ENCODE data around the gene DNLZ.

The DNLZ gene

GRCh38 chr9:136389396-136389795 is 25.9 kb upstream of the DNLZ start:
- DNase-seq (no peak), ATAC-seq (replicated peaks) (no peak)
- H3K36me3 Mint-ChIP-seq, result peaks cover 54 to 73% of the 10 kb centered on the region in 2 donors
- no peak overlapping the region for H3K4me3 Mint-ChIP-seq
- no peaks in the 10 kb centered on the region for H3K9me3 Mint-ChIP-seq
- H3K27ac Mint-ChIP-seq, result no peak overlapping the region
- H3K4me1 Mint-ChIP-seq, result peaks cover 0 to 1% of the 10 kb centered on the region in 2 donors
- H3K27me3 Mint-ChIP-seq, result no peaks in the 10 kb centered on the region

- Mint-ChIP-seq H3K9me3 (no peaks in the 10 kb centered on the region), H3K27me3 (no peaks in the 10 kb centered on the region), H3K4me3 (no peak overlapping the region), H3K36me3 (peaks cover 66 to 80% of the 10 kb centered on the region in 2 donors), H3K4me1 (peaks cover 0 to 1% of the 10 kb centered on the region in 2 donors), H3K27ac (no peak overlapping the region)
- ATAC-seq (replicated peaks) (no peak), DNase-seq (no peak)
Measured at GRCh38 chr9:136387217-136387616, 23.7 kb upstream of the DNLZ start.

GRCh38 chr9:136386018-136386417 is 22.5 kb upstream of the DNLZ start:
- H3K4me1 Mint-ChIP-seq, result peaks cover 0 to 1% of the 10 kb centered on the region in 2 donors
- no peak overlapping the region for H3K27ac Mint-ChIP-seq
- H3K4me3 Mint-ChIP-seq, result no peak overlapping the region
- ATAC-seq (replicated peaks), result no peak
- no peaks in the 10 kb centered on the region for H3K27me3 Mint-ChIP-seq
- peaks cover 63 to 73% of the 10 kb centered on the region in 2 donors for H3K36me3 Mint-ChIP-seq
- H3K9me3 Mint-ChIP-seq, result no peaks in the 10 kb centered on the region
- DNase-seq, result no peak

DNA sequence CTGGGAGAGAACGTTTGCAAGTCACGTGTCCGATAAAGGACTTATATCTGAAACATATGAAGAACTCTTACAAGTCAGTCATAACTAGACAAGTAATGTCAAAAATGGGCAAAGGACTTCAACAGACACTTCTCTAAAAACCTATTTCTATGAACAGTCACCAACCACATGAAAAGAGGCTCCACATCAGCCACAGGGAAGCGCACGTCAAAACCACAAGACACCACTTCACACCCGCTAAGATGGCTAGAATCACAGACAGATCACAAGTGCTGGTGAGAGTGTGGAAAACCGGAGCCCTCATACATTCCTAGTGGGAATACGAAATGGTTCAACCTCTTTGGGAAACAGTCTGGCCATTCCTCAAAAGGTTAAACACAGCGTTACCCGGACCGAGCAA is 21.5 kb upstream of the DNLZ start:
- ATAC-seq (replicated peaks) (no peak), DNase-seq (no peak)
- H3K4me1 Mint-ChIP-seq, result peaks cover 0 to 1% of the 10 kb centered on the region in 2 donors
- no peaks in the 10 kb centered on the region for H3K27me3 Mint-ChIP-seq
- no peak overlapping the region for H3K4me3 Mint-ChIP-seq
- no peak overlapping the region for H3K27ac Mint-ChIP-seq
- peaks cover 60 to 69% of the 10 kb centered on the region in 2 donors for H3K36me3 Mint-ChIP-seq
- H3K9me3 Mint-ChIP-seq, result no peaks in the 10 kb centered on the region

- Mint-ChIP-seq H3K9me3 (no peaks in the 10 kb centered on the region), H3K27ac (peak overlapping the region; percentile 75), H3K4me1 (peaks cover 0 to 1% of the 10 kb centered on the region in 2 donors), H3K36me3 (peaks cover 46 to 56% of the 10 kb centered on the region in 2 donors), H3K4me3 (no peak overlapping the region), H3K27me3 (no peaks in the 10 kb centered on the region)
- ATAC-seq (replicated peaks) (no peak), DNase-seq (no peak)
Measured at GRCh38 chr9:136383436-136383835, 19.9 kb upstream of the DNLZ start.

GRCh38 chr9:136381966-136382513 is 18.5 kb upstream of the DNLZ start:
- DNase-seq (no peak), ATAC-seq (replicated peaks) (no peak)
- H3K4me3 Mint-ChIP-seq, result no peak overlapping the region
- H3K27me3 Mint-ChIP-seq, result no peaks in the 10 kb centered on the region
- peaks cover 41 to 53% of the 10 kb centered on the region in 2 donors for H3K36me3 Mint-ChIP-seq
- peaks cover 0 to 5% of the 10 kb centered on the region in 2 donors for H3K4me1 Mint-ChIP-seq
- no peaks in the 10 kb centered on the region for H3K9me3 Mint-ChIP-seq
- H3K27ac Mint-ChIP-seq, result no peak overlapping the region

- Mint-ChIP-seq H3K4me1 (peaks cover 0 to 8% of the 10 kb centered on the region in 2 donors), H3K27ac (no peak overlapping the region), H3K4me3 (no peak overlapping the region), H3K36me3 (peaks cover 42 to 54% of the 10 kb centered on the region in 2 donors), H3K27me3 (no peaks in the 10 kb centered on the region), H3K9me3 (no peaks in the 10 kb centered on the region)
- DNase-seq (no peak), ATAC-seq (replicated peaks) (no peak)
Measured at GRCh38 chr9:136381311-136381710, 17.8 kb upstream of the DNLZ start.

DNA sequence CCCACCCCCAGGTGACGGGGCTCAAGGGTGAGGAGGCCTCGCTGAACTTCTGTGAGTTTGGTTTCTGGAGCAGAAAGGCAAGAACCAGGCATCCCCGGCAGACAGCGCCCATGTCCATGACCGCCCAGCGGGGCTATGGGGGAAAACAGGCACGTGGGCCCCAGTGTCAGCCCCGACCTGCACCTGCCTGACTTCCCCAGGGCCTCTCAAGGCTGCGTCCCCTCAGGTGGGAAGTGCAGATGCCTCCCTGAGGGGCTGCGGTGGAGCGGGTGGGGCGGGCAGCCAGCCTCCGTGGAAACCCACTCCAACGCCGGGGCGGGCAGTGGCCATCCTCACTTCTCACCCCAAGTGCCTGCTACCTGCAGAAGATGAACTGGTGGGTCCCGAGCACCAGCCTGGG is 16.8 kb upstream of the DNLZ start:
- Mint-ChIP-seq H3K4me1 (peaks cover 0 to 8% of the 10 kb centered on the region in 2 donors), H3K9me3 (no peaks in the 10 kb centered on the region), H3K27ac (no peak overlapping the region), H3K27me3 (no peaks in the 10 kb centered on the region), H3K36me3 (peaks cover 39 to 54% of the 10 kb centered on the region in 2 donors), H3K4me3 (no peak overlapping the region)
- no peak for DNase-seq
- ATAC-seq (replicated peaks), result no peak

DNA sequence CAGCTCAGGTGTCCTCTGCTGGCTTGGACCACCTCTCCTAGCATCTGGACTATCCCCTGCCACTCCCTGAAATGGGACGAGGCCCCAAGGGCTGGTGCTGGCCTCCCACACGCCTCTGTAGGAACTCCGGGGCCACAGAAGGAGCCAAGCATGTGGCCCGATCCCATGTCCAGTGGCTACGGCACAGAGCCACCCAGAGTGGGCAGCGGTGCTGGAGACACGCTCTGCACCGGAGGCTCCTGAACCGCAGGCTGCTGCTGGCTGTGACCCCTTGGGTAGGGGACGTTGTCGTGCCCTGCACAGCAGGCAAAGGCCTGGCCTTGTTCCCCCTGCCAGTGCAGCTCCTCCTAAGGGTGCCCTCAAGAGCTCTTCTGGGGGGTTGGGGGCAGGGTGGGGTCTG is 16.3 kb upstream of the DNLZ start:
- Mint-ChIP-seq H3K27me3 (no peaks in the 10 kb centered on the region), H3K4me3 (no peak overlapping the region), H3K36me3 (peaks cover 39 to 51% of the 10 kb centered on the region in 2 donors), H3K27ac (peak overlapping the region; percentile 3), H3K4me1 (peaks cover 0 to 8% of the 10 kb centered on the region in 2 donors), H3K9me3 (no peaks in the 10 kb centered on the region)
- ATAC-seq (replicated peaks) (no peak), DNase-seq (no peak)

DNA sequence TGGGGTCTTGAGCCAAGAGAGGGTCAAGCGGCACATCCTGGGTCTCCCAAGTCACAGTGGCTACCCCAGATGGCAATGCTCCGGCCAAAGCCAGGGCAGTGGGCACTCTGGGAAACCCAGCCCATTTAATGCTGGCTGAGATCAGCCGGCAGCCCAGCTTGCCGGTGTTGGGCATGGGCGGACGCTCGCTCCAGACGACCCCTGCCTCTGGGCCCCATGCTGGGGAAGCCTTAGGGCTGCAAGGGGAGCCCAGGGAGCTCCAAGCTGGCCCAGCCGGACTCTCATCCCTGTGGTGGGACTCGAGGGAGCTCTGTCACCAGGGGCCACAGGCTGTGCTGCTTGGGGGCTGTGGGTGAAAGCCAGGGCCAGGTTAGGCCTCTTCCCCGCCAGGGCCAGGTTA is 15.9 kb upstream of the DNLZ start:
- no peak overlapping the region for H3K4me3 Mint-ChIP-seq
- H3K9me3 Mint-ChIP-seq, result no peaks in the 10 kb centered on the region
- DNase-seq (no peak), ATAC-seq (replicated peaks) (no peak)
- H3K27ac Mint-ChIP-seq, result peak overlapping the region; percentile 3
- peaks cover 37 to 51% of the 10 kb centered on the region in 2 donors for H3K36me3 Mint-ChIP-seq
- H3K4me1 Mint-ChIP-seq, result peaks cover 0 to 8% of the 10 kb centered on the region in 2 donors
- H3K27me3 Mint-ChIP-seq, result no peaks in the 10 kb centered on the region

GRCh38 chr9:136379003-136379287 is 15.4 kb upstream of the DNLZ start:
- no peaks in the 10 kb centered on the region for H3K27me3 Mint-ChIP-seq
- H3K4me1 Mint-ChIP-seq, result peaks cover 0 to 9% of the 10 kb centered on the region in 2 donors
- no peak overlapping the region for H3K27ac Mint-ChIP-seq
- ATAC-seq (replicated peaks) (no peak), DNase-seq (no peak)
- no peak overlapping the region for H3K4me3 Mint-ChIP-seq
- no peaks in the 10 kb centered on the region for H3K9me3 Mint-ChIP-seq
- peaks cover 34 to 49% of the 10 kb centered on the region in 2 donors for H3K36me3 Mint-ChIP-seq

- Mint-ChIP-seq H3K4me1 (peaks cover 0 to 15% of the 10 kb centered on the region in 2 donors), H3K4me3 (no peak overlapping the region), H3K9me3 (no peaks in the 10 kb centered on the region), H3K27ac (no peak overlapping the region), H3K36me3 (peaks cover 29 to 44% of the 10 kb centered on the region in 2 donors), H3K27me3 (no peaks in the 10 kb centered on the region)
- ATAC-seq (replicated peaks), result no peak
- no peak for DNase-seq
Measured at GRCh38 chr9:136378170-136379002, 14.8 kb upstream of the DNLZ start.

- DNase-seq, result no peak
- H3K9me3 Mint-ChIP-seq, result no peaks in the 10 kb centered on the region
Measured at GRCh38 chr9:136377341-136378169, 14.0 kb upstream of the DNLZ start.

GRCh38 chr9:136376457-136376856 is 12.9 kb upstream of the DNLZ start:
- DNase-seq (no peak), ATAC-seq (replicated peaks) (no peak)
- Mint-ChIP-seq H3K27me3 (no peaks in the 10 kb centered on the region), H3K4me3 (no peak overlapping the region), H3K4me1 (peaks cover 11 to 29% of the 10 kb centered on the region in 2 donors), H3K9me3 (no peaks in the 10 kb centered on the region), H3K36me3 (peaks cover 24 to 40% of the 10 kb centered on the region in 2 donors), H3K27ac (peak overlapping the region; percentile 42)

More at GRCh38 chr9:136377341-136378169, 14.0 kb upstream of the DNLZ start:
- Mint-ChIP-seq H3K27ac (no peak overlapping the region), H3K27me3 (no peaks in the 10 kb centered on the region), H3K36me3 (peaks cover 27 to 43% of the 10 kb centered on the region in 2 donors), H3K4me3 (peak overlapping the region in 1 of 2 donors; percentile 11), H3K4me1 (peaks cover 5 to 23% of the 10 kb centered on the region in 2 donors)
- ATAC-seq (replicated peaks), result no peak

Data from stimulated activated naive B cell treated with anti-CD40 and anti-IgM and Interleukin-4, amounts not matched to agents 10 μg/mL and 1 μg/mL and 100 μg/mL, for 72 hours (primary cell).